Osteoblast (primary cell): ENCODE data around the gene GABBR2. TPM values are rescaled to one million over a fixed set of nuclear protein-coding genes. Genes with fewer than 3 reads are reported as not detected.

ENCODE experiments used
- DNase-seq: peaks from one replicate; pipeline ENCODE4 v3.0.0; 2011; ENCODE audit warnings: low spot score, mixed read lengths; ENCODE audit not compliant: insufficient read length; ENCODE audit errors: missing footprints
- H2AFZ ChIP-seq: 2 replicates; pipeline ENCODE4 v1.6.0; 2011; ENCODE audit warnings: mild to moderate bottlenecking, low read length
- H3K27ac ChIP-seq: 2 replicates; pipeline ENCODE4 v1.5.1; 2011; ENCODE audit warnings: mild to moderate bottlenecking, low read depth, low read length, moderate library complexity
- H3K27me3 ChIP-seq: 2 replicates; pipeline ENCODE4 v1.6.0; 2012; ENCODE audit warnings: mild to moderate bottlenecking, control low read depth, inconsistent platforms, low read length, moderate library complexity; ENCODE audit not compliant: insufficient read depth
- H3K36me3 ChIP-seq: 2 replicates; pipeline ENCODE4 v1.5.1; 2011; ENCODE audit warnings: mild to moderate bottlenecking, low read length, control low read depth, moderate library complexity; ENCODE audit not compliant: insufficient read depth
- H3K4me1 ChIP-seq: 2 replicates; pipeline ENCODE4 v1.5.1; 2011; ENCODE audit warnings: mild to moderate bottlenecking, low read length, control low read depth, moderate library complexity; ENCODE audit not compliant: insufficient read depth
- H3K4me2 ChIP-seq: 2 replicates; pipeline ENCODE4 v1.6.0; 2011; ENCODE audit warnings: mild to moderate bottlenecking, low read length; ENCODE audit not compliant: insufficient read depth
- H3K4me3 ChIP-seq: fragments of 200-600 bp; sonication (generic); 3 replicates; pipeline ENCODE4 v1.5.1; 2012; ENCODE audit warnings: mild to moderate bottlenecking, low read length, inconsistent platforms; ENCODE audit not compliant: insufficient read depth
- H3K79me2 ChIP-seq: 2 replicates; pipeline ENCODE4 v1.6.0; 2012; ENCODE audit warnings: mild to moderate bottlenecking, low read length, control low read depth, inconsistent platforms; ENCODE audit not compliant: insufficient read depth
- H3K9me3 ChIP-seq: 2 replicates; pipeline ENCODE4 v1.5.1; 2011; ENCODE audit warnings: low read depth, low read length, control low read depth
- H4K20me1 ChIP-seq: 2 replicates; pipeline ENCODE4 v1.6.0; 2012; ENCODE audit warnings: mild to moderate bottlenecking, low read length, control low read depth; ENCODE audit not compliant: insufficient read depth
- total RNA-seq: library from RNA; depleted of rRNA; stranded (reverse); fragments of >200 nt; gene quantifications from 2 replicates; pipeline ENCODE4 v1.2.3, GENCODE V29; 2012
- TF ChIP-seq, protein P1 (sequence below): IDR thresholded peaks from 2 replicates; pipeline ENCODE4 v1.5.1; 2011; ENCODE audit warnings: mild to moderate bottlenecking, low read depth, low read length, moderate library complexity; ENCODE audit errors: extremely low read depth

The GABBR2 gene
- total RNA-seq, 1 donor = under 0.01 TPM

DNA sequence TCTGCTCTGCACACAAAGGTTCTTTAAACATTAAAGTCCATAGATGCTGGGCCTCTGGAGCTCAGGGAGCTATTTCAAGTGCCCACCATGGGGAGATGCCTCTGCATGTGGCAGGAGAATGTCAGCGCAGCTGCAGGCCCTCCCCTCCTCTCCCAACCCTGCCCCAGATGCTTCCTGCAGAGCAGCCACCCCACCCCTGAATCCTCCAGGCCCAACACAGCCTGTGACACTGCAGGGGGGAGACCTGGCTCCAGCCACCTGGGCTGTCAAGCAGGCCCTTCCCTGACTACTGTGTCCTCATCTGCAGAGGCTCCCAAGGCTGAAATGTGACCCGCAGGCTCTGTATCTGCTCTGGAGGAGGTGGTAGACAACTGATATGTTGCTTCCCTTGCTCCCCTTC is 213.9 kb downstream of the GABBR2 start:
- H4K20me1 ChIP-seq = no peaks in the 10 kb centered on the region
- H3K79me2 ChIP-seq = no peaks in the 10 kb centered on the region
- no peaks in the 10 kb centered on the region for H3K9me3 ChIP-seq
- H3K4me2 ChIP-seq = no peak overlapping the region
- peaks cover 16% of the 10 kb centered on the region for H3K4me1 ChIP-seq
- H3K4me3 ChIP-seq = no peak overlapping the region
- H3K27ac ChIP-seq = no peak overlapping the region
- no peaks in the 10 kb centered on the region for H3K27me3 ChIP-seq
- TF ChIP-seq, protein P1, sequence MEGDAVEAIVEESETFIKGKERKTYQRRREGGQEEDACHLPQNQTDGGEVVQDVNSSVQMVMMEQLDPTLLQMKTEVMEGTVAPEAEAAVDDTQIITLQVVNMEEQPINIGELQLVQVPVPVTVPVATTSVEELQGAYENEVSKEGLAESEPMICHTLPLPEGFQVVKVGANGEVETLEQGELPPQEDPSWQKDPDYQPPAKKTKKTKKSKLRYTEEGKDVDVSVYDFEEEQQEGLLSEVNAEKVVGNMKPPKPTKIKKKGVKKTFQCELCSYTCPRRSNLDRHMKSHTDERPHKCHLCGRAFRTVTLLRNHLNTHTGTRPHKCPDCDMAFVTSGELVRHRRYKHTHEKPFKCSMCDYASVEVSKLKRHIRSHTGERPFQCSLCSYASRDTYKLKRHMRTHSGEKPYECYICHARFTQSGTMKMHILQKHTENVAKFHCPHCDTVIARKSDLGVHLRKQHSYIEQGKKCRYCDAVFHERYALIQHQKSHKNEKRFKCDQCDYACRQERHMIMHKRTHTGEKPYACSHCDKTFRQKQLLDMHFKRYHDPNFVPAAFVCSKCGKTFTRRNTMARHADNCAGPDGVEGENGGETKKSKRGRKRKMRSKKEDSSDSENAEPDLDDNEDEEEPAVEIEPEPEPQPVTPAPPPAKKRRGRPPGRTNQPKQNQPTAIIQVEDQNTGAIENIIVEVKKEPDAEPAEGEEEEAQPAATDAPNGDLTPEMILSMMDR = no peak
- no peak for DNase-seq
- no peaks in the 10 kb centered on the region for H3K36me3 ChIP-seq
- no peak overlapping the region for H2AFZ ChIP-seq

DNA sequence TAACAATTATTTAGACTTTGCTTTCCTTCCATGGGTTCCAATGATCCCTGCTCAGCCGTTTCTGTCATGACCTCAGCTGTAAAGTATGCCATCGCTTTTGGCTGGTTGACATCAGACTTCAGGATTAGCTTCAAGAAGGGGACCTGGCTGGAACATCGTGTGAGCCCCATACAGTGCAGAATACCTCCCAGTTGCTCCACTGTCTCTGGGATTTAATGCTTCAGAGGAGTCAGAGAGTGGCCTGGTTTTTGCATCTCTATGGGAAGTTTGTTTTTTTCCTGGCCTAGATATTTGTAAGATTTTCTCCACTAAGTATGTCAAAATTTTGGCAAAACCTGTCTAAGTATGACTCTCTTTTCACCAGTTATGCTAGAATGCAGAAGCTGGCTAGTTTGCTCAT is 216.9 kb downstream of the GABBR2 start:
- peaks cover 36% of the 10 kb centered on the region for H3K4me1 ChIP-seq
- H3K27me3 ChIP-seq = no peaks in the 10 kb centered on the region
- peak overlapping the region; percentile 45 for H3K27ac ChIP-seq
- no peaks in the 10 kb centered on the region for H3K36me3 ChIP-seq
- H3K4me3 ChIP-seq = no peak overlapping the region
- peak; percentile 93 for DNase-seq
- no peaks in the 10 kb centered on the region for H3K9me3 ChIP-seq
- TF ChIP-seq, protein P1 = no peak
- no peaks in the 10 kb centered on the region for H4K20me1 ChIP-seq
- H2AFZ ChIP-seq = no peak overlapping the region
- H3K79me2 ChIP-seq = no peaks in the 10 kb centered on the region
- H3K4me2 ChIP-seq = peak overlapping the region; percentile 37

DNA sequence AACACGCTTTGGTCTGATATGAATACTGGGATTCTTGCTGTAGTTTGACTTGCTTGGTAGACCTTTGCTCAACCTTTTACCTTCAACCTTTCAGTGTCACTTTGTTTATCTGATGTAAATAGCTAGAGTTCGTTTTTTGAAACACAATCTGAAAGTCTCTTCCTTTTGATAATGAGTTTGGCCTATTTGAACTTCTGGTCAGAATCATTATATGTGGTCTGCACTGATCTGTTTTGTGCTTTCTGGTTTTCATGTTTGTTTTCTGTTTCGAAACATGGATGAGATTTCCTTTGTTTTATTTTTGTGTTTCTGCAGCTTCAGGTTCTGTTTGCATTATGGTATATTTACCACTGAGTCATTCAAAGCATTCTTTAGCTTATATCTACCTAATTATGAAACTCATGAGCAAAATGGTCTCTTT is 217.5 kb downstream of the GABBR2 start:
- Histone ChIP-seq H3K4me2 (no peak overlapping the region), H3K27me3 (no peaks in the 10 kb centered on the region), H3K36me3 (no peaks in the 10 kb centered on the region), H3K27ac (peak overlapping the region; percentile 45), H3K9me3 (no peaks in the 10 kb centered on the region), H3K4me1 (peaks cover 36% of the 10 kb centered on the region), H3K4me3 (no peak overlapping the region), H2AFZ (no peak overlapping the region), H3K79me2 (no peaks in the 10 kb centered on the region), H4K20me1 (no peaks in the 10 kb centered on the region)
- TF ChIP-seq, protein P1 = no peak
- no peak for DNase-seq

DNA sequence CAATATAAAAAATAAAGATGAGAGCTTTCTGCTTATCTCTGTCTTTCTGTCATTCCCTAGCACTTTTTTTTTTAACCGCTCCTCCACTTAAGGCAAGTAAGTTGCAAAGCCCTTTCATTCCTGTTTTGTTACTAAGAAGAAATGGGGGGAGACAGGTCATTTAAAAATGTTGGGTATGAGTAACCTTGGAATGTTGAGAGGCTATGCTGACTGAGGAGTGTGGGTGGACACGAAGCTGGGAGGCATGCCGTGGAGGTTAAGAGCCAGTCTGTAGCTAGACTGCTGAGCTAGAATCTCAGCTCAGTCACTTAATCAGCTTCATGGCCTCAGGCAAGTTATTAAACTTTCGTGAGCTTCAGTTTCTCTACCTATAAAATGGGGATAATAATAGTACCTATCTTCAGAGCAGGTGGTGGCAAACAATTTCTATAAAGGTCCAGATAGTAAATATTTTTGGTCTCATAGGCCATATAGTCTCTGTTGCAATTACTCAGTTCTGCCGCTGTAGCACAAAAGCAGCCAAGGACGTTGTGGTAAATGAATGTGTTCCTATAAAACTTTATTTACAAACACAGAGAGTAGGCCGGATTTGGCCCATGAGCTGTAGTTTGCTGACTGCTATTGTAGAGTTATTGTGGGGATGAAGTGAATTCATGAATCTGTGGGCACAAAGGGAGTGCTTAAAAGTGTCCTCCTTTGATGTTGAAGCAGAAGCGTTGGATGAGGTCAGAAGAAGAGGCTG is 220.0 kb downstream of the GABBR2 start:
- Histone ChIP-seq H2AFZ (peak overlapping the region; percentile 79), H3K79me2 (no peaks in the 10 kb centered on the region)

More for the DNA sequence above, 220.0 kb downstream of the GABBR2 start:
- Histone ChIP-seq H3K4me2 (peak overlapping the region; percentile 54), H3K4me3 (no peak overlapping the region), H4K20me1 (no peaks in the 10 kb centered on the region), H3K36me3 (no peaks in the 10 kb centered on the region), H3K9me3 (no peaks in the 10 kb centered on the region), H3K4me1 (peaks cover 43% of the 10 kb centered on the region), H3K27ac (peak overlapping the region; percentile 92), H3K27me3 (no peaks in the 10 kb centered on the region)
- DNase-seq = peak; percentile 93
- TF ChIP-seq, protein P1 = peak; percentile 33
